Ovary (tissue), 9 donors: ENCODE data around the gene OBSCN. TPM values are rescaled to one million over a fixed set of nuclear protein-coding genes. Genes with fewer than 3 reads are reported as not detected.

Source experiments
- DNase-seq, 5 donors: peaks; one replicate each; pipeline ENCODE4 v3.0.0-alpha.2; 2019 to 2020
- H3K27ac ChIP-seq, 2 donors: fragments of 200-600 bp; one replicate each; pipeline versions ENCODE4 v1.5.1 to v1.8.0; 2019 to 2022
- H3K27me3 ChIP-seq: fragments of 200-600 bp; one replicate; pipeline ENCODE4 v1.8.0; 2022
- H3K36me3 ChIP-seq: fragments of 200-600 bp; sonication (generic); one replicate; pipeline ENCODE4 v1.5.1; 2019
- H3K4me1 ChIP-seq: one replicate; pipeline ENCODE4 v1.8.1; 2013; ENCODE audit warnings: mild to moderate bottlenecking, moderate library complexity; ENCODE audit not compliant: insufficient read depth
- H3K4me3 ChIP-seq: fragments of 200-600 bp; sonication (generic); one replicate; pipeline ENCODE4 v1.5.1; 2017
- H3K9me3 ChIP-seq, 2 donors: fragments of 200-600 bp in 1 of 2; sonication (generic) in 1 of 2; one replicate each; pipeline versions ENCODE4 v1.5.1 to v1.8.1; 2013 to 2019; ENCODE audit warnings: mild to moderate bottlenecking in 1 of 2, moderate library complexity in 1 of 2
- EP300 ChIP-seq: sonication (generic); formaldehyde crosslinking; IDR thresholded peaks from one replicate; pipeline ENCODE4 v1.6.1; 2017; ENCODE audit warnings: antibody characterized with exemption
- POLR2A ChIP-seq: fragments of 450-650 bp; IDR thresholded peaks from one replicate; pipeline ENCODE4 v1.6.1; 2017; ENCODE audit warnings: antibody characterized with exemption, mild to moderate bottlenecking, moderate library complexity
- WGBS, 3 donors: extraction: QIAGEN DNeasy Blood & Tissue Kit in 1 of 3; methylation state at CpG; one replicate each; pipeline versions ENCODE4 v1.1.5 to v1.1.7; 2013 to 2017; 5-methylcytosine and 5-hydroxymethylcytosine counted together
- intact Hi-C, 4 donors: fragments of 100-400 bp; cut with DNase I; formaldehyde crosslinking; loops; one replicate each; pipeline versions ENCODE4 v1.11.0 to v1.15.1; 2022 to 2023
- polyA plus RNA-seq, 2 donors: library from polyadenylated mRNA; stranded (reverse); fragments of 200-250 nt in 1 of 2; fragments of 350-450 nt in 1 of 2; fragmentation: Illumina TruSeq in 1 of 2; extraction: RNeasy Lipid Tissue Mini Kit (QIAGEN cat#74804) in 1 of 2; gene quantifications; one replicate each; pipeline ENCODE4 v1.2.3, GENCODE V29; 2013 to 2014
- total RNA-seq, 7 donors: library from RNA; depleted of rRNA in 2 of 7; stranded (reverse); fragments of >200 nt in 2 of 7; fragmentation: NEBNext Ultra II Directional in 3 of 7; extraction: Animal tissue kit (Norgen Biotek cat#: 25700) in 3 of 7; gene quantifications; one replicate each; pipeline versions ENCODE4 v1.1.0 to v1.2.4, GENCODE V29; 2016 to 2023
- TF ChIP-seq, protein P1 (sequence below), 3 donors: fragments of 450-650 bp in 2 of 3; fragments of 200-600 bp in 1 of 3; IDR thresholded peaks; one replicate each; pipeline versions ENCODE4 v1.5.1 to v1.8.0; 2016 to 2022; ENCODE audit warnings: antibody characterized with exemption in 3 of 3, mild to moderate bottlenecking in 1 of 3
- donor health status: DM: no; HTN: no; CAD: no; lungs with moderate emphysema.
- donor health status: DM: no; HTN: no; CAD: no.
- donor health status: Bipolar disorder and iron deficiency.
- donor health status: DM: yes; HTN: yes; CAD: no.
- donor health status: DM: no; HTN: no; CAD: no.
- donor health status: DM: yes; HTN: yes; CAD: no.

OBSCN gene
- total and polyA plus RNA-seq, 9 donors, result 3.5 to 37.1 (median 29.0) TPM

DNA sequence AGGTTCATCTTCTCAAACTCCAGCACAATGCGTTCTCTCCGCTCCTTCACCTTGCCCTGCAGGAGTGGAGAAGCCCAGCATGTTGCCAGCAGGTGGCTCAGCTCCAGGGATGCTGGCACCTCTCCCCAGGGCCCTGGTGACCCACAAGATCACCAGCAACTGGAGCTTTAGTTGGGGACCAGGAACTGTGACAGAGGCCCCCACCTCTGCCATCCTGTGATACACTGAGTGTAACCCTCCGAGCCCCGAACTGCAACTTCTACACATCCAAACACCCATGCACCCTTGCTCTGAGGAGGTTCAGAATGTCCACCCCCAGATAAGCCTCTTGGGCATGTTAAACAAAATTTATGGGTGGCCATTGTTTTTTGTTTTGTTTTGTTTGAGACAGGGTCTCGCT, 203.3 kb downstream of the OBSCN start:
- intact Hi-C loops, result no loop called here
- Histone ChIP-seq H3K27me3 (no peaks in the 10 kb centered on the region), H3K4me1 (peaks cover 13% of the 10 kb centered on the region), H3K36me3 (no peaks in the 10 kb centered on the region), H3K27ac (no peak overlapping the region), H3K4me3 (no peak overlapping the region), H3K9me3 (no peaks in the 10 kb centered on the region)
- TF ChIP-seq POLR2A (no peak), EP300 (no peak)
- TF ChIP-seq, protein P1, sequence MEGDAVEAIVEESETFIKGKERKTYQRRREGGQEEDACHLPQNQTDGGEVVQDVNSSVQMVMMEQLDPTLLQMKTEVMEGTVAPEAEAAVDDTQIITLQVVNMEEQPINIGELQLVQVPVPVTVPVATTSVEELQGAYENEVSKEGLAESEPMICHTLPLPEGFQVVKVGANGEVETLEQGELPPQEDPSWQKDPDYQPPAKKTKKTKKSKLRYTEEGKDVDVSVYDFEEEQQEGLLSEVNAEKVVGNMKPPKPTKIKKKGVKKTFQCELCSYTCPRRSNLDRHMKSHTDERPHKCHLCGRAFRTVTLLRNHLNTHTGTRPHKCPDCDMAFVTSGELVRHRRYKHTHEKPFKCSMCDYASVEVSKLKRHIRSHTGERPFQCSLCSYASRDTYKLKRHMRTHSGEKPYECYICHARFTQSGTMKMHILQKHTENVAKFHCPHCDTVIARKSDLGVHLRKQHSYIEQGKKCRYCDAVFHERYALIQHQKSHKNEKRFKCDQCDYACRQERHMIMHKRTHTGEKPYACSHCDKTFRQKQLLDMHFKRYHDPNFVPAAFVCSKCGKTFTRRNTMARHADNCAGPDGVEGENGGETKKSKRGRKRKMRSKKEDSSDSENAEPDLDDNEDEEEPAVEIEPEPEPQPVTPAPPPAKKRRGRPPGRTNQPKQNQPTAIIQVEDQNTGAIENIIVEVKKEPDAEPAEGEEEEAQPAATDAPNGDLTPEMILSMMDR (IDR thresholded peaks at IDR 0.05), result no peak
- DNase-seq, result no peak
- WGBS, 3 donors, result 91 to 95% (median 92%) methylated on average over 5 of the region's 5 CpGs

DNA sequence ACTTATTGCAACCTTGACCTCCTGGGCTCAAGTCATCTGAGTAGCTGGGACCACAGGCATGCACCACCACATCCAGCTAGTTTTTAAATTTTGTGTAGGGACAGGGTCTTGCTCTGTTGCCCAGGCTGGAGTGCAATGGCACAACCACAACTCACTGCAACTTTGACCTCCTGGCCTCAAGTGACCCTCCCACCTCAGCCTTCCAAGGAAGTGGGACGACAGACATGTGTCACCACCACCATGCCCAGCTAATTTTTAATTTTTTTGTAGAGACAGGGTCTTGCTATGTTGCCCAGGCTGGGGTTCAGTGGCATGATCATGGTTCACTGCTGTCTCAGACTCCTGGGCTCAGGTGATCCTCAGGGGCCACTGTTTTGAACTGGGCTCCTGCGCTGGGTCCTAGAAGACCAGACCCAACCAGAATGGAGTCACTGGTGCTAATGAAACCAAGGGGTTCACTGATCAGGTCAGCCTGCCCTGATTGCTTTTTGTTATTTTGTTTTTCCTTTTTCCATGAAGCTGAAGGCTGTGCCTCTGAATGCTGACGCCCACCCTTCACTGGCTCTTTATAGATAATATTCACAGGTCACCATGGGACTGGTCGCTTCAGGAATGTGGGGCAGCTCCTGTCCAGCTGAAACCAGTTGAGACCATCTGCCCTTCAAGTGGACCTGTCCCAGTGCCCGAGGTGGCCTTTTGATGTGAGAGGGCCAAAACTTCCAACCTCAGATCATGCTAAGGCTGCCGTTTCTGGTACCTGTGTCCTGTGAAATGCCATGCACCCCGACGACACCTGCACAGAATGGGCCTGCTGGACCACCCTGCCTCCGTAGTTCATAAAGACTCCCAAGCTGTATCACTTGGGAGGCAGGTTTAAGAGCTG, 203.9 kb downstream of the OBSCN start:
- Histone ChIP-seq H3K4me3 (no peak overlapping the region), H3K27me3 (no peaks in the 10 kb centered on the region), H3K9me3 (no peaks in the 10 kb centered on the region), H3K36me3 (no peaks in the 10 kb centered on the region), H3K4me1 (peaks cover 13% of the 10 kb centered on the region), H3K27ac (no peak overlapping the region)
- TF ChIP-seq, protein P1 (IDR thresholded peaks at IDR 0.05), result no peak
- no peak for TF ChIP-seq EP300
- TF ChIP-seq POLR2A, result no peak
- WGBS, 3 donors, result 73 to 82% (median 77%) methylated on average over 9 of the region's 9 CpGs
- intact Hi-C loops, result no loop called here
- DNase-seq, result no peak

DNA sequence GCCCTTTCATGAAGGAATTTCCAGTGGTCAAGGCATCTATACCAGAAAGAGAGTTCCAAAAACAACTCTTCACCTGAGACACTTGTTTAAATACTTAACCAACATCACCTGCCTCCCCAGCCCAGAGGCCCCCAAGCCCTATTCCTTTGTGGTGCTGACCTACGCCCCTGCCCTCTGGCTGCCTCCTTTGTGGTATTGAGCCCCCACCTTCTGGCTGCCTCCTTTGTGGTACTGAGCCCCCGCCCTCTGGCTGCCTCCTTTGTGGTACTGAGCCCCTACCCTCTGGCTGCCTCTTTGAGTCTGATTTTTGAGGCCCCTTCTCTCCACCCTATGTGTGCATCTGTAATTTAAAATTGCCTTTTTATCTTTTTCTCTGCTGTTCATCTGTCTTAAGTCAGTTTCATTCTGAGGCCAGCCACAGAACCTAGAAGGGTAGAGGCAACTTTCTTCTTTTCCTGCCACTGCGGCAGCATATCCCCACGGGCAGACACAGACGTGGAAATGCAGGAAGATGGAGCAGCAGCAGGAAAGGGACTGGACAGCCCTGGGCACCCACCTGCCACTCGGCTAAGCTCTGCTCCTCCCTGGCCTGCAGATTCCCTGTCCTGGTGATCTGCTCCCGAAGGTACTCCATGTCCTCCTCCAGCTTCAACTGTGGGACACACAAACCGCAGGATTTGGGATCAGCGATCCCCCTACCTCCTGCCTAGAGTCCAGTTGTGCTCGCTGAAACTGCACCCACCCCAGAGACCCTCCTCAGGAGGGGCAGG, 205.6 kb downstream of the OBSCN start:
- intact Hi-C loops, result no loop called here

DNA sequence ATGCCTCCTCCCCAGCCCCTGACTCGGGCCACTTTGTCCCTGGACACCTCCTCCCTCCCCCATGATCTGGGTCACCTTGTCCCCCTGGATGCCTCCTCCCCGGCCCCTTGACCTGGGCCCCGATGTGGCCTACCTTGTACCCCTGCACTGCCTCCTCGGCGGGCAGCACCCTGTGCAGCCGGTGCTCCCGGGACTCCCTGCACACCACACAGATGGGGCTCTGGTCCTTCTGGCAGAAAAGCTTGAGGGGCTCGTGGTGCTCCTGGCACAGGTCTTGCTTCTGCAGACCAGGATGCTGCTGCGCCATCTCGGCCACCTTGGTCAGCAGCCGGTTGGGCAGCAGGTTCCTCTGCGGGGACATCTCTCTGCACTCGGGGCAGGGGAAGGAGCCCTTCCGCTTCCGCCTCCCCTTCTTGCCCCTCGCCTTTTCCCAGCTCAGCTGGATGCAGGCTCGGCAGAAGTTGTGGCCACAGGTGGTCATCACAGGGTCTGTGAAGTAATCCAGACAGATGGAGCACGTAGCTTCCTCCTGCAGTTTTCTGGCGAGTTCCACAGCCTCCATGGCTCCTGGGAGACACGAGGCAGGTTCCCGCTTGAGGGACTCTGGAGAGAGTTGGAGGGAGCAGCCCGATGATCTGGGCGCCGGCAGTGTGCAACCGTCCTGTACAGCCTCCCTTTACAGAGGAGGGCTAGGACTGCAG, 206.8 kb downstream of the OBSCN start:
- TF ChIP-seq, protein P1 (IDR thresholded peaks at IDR 0.05), result no peak
- TF ChIP-seq EP300 (no peak), POLR2A (no peak)
- 50 to 70% (median 64%) methylated on average over 24 to 25 of the region's 25 CpGs for WGBS, 3 donors
- Histone ChIP-seq H3K36me3 (no peaks in the 10 kb centered on the region), H3K4me3 (no peak overlapping the region), H3K4me1 (peaks cover 13% of the 10 kb centered on the region), H3K27me3 (no peaks in the 10 kb centered on the region), H3K9me3 (no peaks in the 10 kb centered on the region), H3K27ac (no peak overlapping the region)
- intact Hi-C loops, result no loop called here
- no peak for DNase-seq

More for the DNA sequence above, 205.6 kb downstream of the OBSCN start:
- TF ChIP-seq, protein P1 (IDR thresholded peaks at IDR 0.05), result no peak
- TF ChIP-seq EP300, result no peak
- no peak for TF ChIP-seq POLR2A
- Histone ChIP-seq H3K4me1 (peaks cover 13% of the 10 kb centered on the region), H3K27me3 (no peaks in the 10 kb centered on the region), H3K27ac (no peak overlapping the region), H3K4me3 (no peak overlapping the region), H3K9me3 (no peaks in the 10 kb centered on the region), H3K36me3 (no peaks in the 10 kb centered on the region)
- DNase-seq, result no peak
- WGBS, 3 donors, result 83 to 91% (median 89%) methylated on average over 10 of the region's 10 CpGs
